ENCODE measurements around the gene DTD1.

- TF ChIP-seq CTCF (IDR thresholded peaks at IDR 0.05; ENCODE audit: borderline replicate concordance, extremely low read depth, low read length, poor library complexity, severe bottlenecking) = no peak
- TF ChIP-seq EZH2 (IDR thresholded peaks at IDR 0.05; ENCODE audit: borderline replicate concordance, low read depth, low read length, severe bottlenecking) = no peak
Measured at GRCh38 chr20:18615020-18615650, 27.3 kb downstream of the DTD1 start.
